ENCODE results near the gene FAM20C. TPM values are rescaled to one million over a fixed set of nuclear protein-coding genes. Genes with fewer than 3 reads are reported as not detected.

Gene FAM20C
- total RNA-seq, 4 donors from 2014 or later = 46.5 to 79.2 (median 69.8) TPM

- Histone ChIP-seq H3K27ac (replicated peaks in 1 of 4) (peak overlapping the region in 2 of 4 donors; percentile 22 to 31), H3K36me3 (peaks cover 20 to 66% (median 56%) of the 10 kb centered on the region in 4 donors), H3K4me3 (no peak overlapping the region), H3K27me3 (no peaks in the 10 kb centered on the region), H3K9me3 (no peaks in the 10 kb centered on the region), H3K4me1 (peaks cover 3 to 34% (median 21%) of the 10 kb centered on the region in 4 donors)
- no peak for DNase-seq (ENCODE audit: extremely low spot score)
- intact Hi-C loops (cut with DNase I) = no loop called here
- WGBS = 79% methylated on average over 13 of the region's 22 CpGs
- no peak for TF ChIP-seq POLR2AphosphoS5 (IDR thresholded peaks at IDR 0.05)
- no peak for TF ChIP-seq POLR2A (IDR thresholded peaks at IDR 0.05; ENCODE audit: low read depth)
- no peak for TF ChIP-seq EP300 (IDR thresholded peaks at IDR 0.05)
- no peak for TF ChIP-seq CTCF (IDR thresholded peaks at IDR 0.05)
These were observed 52.6 kb downstream of the FAM20C start for GRCh38 chr7:244974-245373.

- Histone ChIP-seq H3K27ac (replicated peaks in 1 of 4) (peak overlapping the region in 2 of 4 donors; percentile 22 to 31), H3K36me3 (peaks cover 25 to 74% (median 63%) of the 10 kb centered on the region in 4 donors), H3K9me3 (no peaks in the 10 kb centered on the region), H3K4me1 (peaks cover 3 to 30% (median 17%) of the 10 kb centered on the region in 4 donors), H3K27me3 (no peaks in the 10 kb centered on the region), H3K4me3 (no peak overlapping the region)
- no peak for DNase-seq (ENCODE audit: extremely low spot score)
- intact Hi-C loops (cut with DNase I) = no loop called here
- WGBS = 88% methylated on average over 17 of the region's 36 CpGs
- TF ChIP-seq POLR2A (IDR thresholded peaks at IDR 0.05; ENCODE audit: low read depth) (no peak), EP300 (IDR thresholded peaks at IDR 0.05) (no peak), CTCF (IDR thresholded peaks at IDR 0.05) (no peak), POLR2AphosphoS5 (IDR thresholded peaks at IDR 0.05) (no peak)
These were observed 53.4 kb downstream of the FAM20C start for GRCh38 chr7:245574-246295.

GRCh38 chr7:246451-246850 lies 54.1 kb downstream of the FAM20C start:
- TF ChIP-seq CTCF (IDR thresholded peaks at IDR 0.05) = no peak
- no peak for TF ChIP-seq EP300 (IDR thresholded peaks at IDR 0.05)
- TF ChIP-seq POLR2A (IDR thresholded peaks at IDR 0.05; ENCODE audit: low read depth) = no peak
- TF ChIP-seq POLR2AphosphoS5 (IDR thresholded peaks at IDR 0.05) = no peak

GRCh38 chr7:247181-247580 lies 54.8 kb downstream of the FAM20C start:
- Histone ChIP-seq H3K4me3 (no peak overlapping the region), H3K27me3 (no peaks in the 10 kb centered on the region), H3K36me3 (peaks cover 35 to 84% (median 75%) of the 10 kb centered on the region in 4 donors), H3K4me1 (peaks cover 0 to 20% (median 10%) of the 10 kb centered on the region in 4 donors), H3K9me3 (no peaks in the 10 kb centered on the region), H3K27ac (replicated peaks in 1 of 4) (no peak overlapping the region)
- TF ChIP-seq POLR2AphosphoS5 (IDR thresholded peaks at IDR 0.05) (no peak), CTCF (IDR thresholded peaks at IDR 0.05) (no peak), POLR2A (IDR thresholded peaks at IDR 0.05; ENCODE audit: low read depth) (no peak), EP300 (IDR thresholded peaks at IDR 0.05) (no peak)
- DNase-seq (ENCODE audit: extremely low spot score) = no peak
- intact Hi-C loops (cut with DNase I) = no loop called here
- 92% methylated on average over 3 of the region's 12 CpGs for WGBS

More at GRCh38 chr7:246451-246850, 54.1 kb downstream of the FAM20C start:
- Histone ChIP-seq H3K36me3 (peaks cover 30 to 81% (median 71%) of the 10 kb centered on the region in 4 donors), H3K27ac (replicated peaks in 1 of 4) (no peak overlapping the region), H3K4me1 (peaks cover 0 to 23% (median 12%) of the 10 kb centered on the region in 4 donors), H3K9me3 (no peaks in the 10 kb centered on the region), H3K27me3 (no peaks in the 10 kb centered on the region), H3K4me3 (no peak overlapping the region)
- 87% methylated on average over 18 of the region's 22 CpGs for WGBS
- intact Hi-C loops (cut with DNase I) = no loop called here
- DNase-seq (ENCODE audit: extremely low spot score) = no peak
